ENCODE data around the gene RUVBL1.

Gene RUVBL1

GRCh38 chr3:128081846-128082245 lies 41.8 kb downstream of the RUVBL1 start:
- DNase-seq, result no peak

- DNase-seq, result no peak
Observed at GRCh38 chr3:128081226-128081625, 42.4 kb downstream of the RUVBL1 start.

- no peak for DNase-seq
Observed at GRCh38 chr3:128080323-128081080, 43.1 kb downstream of the RUVBL1 start.

- DNase-seq, result no peak
Observed at GRCh38 chr3:128079823-128080222, 43.8 kb downstream of the RUVBL1 start.

DNA sequence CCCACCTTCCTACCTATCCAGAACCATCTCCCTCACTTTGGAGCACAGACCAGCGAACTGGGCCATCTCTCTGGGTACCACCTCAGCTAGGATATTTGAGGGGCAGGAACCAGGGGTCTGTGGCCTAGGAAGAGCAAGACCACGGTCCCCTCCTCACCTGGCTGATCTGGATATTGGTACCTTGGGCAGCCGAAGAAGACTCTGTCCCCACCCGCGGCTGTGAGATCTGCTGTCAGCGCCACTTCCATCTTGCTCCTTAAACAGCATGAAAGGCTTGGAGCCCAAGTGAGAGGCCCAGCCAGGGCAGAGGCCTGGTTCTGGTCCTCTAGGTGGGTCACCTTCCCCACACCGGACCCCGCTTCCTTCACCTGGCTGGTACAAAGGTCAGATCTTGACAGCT lies 44.7 kb downstream of the RUVBL1 start:
- DNase-seq, result no peak

GRCh38 chr3:128078322-128078721 lies 45.3 kb downstream of the RUVBL1 start:
- no peak for DNase-seq

DNA sequence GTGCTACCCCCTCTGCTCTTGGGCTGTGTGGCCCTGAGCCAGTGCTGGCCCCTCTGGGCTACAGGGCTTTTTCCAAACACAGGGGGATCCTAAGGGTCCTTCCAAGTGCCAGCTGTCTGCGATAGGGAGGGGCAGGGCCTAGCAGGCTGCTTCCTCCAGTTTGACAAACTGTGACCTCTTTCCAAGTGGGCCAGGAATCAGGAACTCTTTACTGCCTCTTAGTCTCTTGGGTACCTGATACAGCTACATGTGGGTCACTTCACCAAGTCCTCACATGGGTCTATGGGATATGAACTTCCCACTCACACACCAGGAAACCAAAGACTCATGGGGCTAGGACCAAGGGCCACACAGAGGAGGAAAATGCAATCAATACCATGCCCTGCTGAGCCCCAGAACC lies 45.9 kb downstream of the RUVBL1 start:
- DNase-seq, result no peak

- DNase-seq, result no peak
Observed at GRCh38 chr3:128077202-128077624, 46.4 kb downstream of the RUVBL1 start.

GRCh38 chr3:128076483-128077201 lies 47.0 kb downstream of the RUVBL1 start:
- DNase-seq, result no peak

GRCh38 chr3:128075522-128076482 lies 47.8 kb downstream of the RUVBL1 start:
- peak; percentile 83 for DNase-seq

DNA sequence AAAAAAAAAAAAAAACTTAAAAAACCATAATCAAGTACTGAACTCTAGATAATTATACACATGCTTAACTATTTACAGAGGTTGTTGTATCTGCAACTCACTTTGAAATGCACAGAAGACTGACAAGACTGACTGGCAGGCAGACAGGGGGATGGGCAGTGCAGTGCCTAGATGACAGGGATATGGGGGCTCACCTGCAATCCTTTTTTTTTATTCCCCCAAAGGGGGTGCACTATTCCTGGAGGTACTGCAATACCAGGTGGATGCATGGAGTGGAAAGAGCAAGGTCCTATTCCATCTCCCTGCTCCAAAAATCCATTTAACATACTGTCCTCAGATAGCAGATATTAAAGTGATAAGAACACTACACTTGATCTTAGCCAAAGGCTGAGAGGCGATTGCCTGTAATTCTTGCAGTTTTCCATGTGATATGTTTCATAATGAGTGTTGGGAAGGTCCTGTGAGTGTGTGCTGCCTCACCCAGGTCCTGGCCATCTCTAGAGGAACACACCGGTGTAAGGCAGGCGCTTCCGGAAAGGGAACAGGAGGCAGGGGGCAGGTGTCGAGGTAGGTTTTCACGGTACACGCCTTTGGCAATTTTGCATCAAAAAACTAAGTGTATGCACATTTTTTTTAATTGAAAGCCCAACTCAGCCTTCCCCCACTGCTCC lies 48.6 kb downstream of the RUVBL1 start:
- DNase-seq, result no peak

DNA sequence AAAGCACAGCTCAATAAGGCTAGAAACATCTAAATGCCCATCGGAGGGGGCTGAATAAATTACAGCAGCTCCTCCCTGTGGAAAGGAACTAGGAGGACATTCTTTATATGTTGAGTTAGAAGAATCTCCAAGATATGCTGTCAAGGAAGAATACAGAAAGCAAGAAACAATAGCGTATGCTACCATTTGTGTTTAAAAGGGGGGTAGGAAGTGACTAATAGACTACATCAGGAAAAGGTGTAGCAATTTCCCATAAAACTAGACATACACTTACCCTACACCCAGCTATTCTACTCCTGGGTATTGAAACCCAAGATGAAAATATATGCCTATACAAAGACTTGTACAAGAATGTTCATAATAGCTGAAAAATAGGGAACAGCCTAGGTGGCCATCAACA lies 49.8 kb downstream of the RUVBL1 start:
- no peak for DNase-seq

- no peak for DNase-seq
Observed at GRCh38 chr3:128073185-128073725, 50.4 kb downstream of the RUVBL1 start.

- no peak for DNase-seq
Observed at GRCh38 chr3:128072454-128073184, 51.0 kb downstream of the RUVBL1 start.

DNA sequence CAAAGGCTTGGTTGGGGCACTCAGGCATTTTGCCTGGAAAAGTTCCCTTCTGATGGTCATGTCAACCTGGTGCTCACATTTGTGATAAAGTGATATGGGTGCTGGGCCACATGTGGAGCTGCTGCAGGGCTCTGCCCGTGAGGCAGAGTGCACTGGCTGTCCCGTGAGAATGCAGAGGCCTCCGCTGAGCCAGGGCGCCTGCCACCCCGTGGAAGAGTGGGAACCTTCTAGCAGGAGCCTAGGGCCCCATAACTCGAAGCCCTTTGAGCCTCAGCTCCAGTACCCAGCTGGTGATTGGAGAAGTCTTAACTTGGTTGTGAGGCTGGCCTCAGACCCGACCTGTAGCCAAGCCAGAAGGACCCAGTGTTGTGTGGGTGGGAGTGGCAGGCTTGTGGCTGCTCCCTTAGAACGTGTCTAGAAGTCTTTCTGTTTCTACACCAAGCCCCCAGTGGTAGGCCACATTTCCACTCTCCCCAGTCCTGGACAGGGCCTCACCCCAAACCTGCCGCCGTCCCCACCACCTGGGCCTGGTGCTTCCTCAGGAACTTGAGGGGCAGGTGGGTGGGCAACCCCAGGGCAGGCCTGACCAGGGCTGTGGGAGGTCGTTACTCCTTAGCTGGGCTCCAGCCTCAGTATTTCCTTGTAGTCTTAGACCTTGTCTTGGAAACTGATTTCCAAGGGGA lies 51.7 kb downstream of the RUVBL1 start:
- no peak for DNase-seq

DNA sequence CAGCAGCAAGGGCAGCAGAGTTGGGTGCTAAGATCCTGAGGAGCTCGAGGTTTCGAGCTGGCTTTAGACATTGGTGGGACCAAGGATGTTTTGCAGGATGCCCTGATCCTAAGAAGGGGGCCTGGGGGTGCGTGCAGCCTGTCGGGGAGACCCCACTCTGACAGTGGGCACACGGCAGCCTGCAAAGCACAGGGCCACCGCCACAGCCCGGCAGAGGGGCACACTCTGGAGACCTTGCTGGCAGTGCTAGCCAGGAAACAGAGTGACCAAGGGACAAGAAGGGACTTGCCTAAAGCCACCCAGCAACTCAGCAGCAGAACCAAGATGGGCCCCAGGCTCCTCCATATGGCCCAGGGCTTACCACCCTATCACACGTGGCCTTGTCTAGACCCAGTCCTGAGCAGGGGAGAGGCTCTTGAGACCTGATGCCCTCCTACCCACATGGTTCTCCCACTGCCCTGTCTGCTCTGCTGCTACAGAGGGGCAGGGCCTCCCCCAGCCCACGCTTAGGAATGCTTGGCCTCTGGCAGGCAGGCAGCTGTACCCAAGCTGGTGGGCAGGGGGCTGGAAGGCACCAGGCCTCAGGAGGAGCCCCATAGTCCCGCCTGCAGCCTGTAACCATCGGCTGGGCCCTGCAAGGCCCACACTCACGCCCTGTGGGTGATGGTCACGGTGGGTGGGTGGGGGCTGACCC lies 52.6 kb downstream of the RUVBL1 start:
- DNase-seq, result no peak

DNA sequence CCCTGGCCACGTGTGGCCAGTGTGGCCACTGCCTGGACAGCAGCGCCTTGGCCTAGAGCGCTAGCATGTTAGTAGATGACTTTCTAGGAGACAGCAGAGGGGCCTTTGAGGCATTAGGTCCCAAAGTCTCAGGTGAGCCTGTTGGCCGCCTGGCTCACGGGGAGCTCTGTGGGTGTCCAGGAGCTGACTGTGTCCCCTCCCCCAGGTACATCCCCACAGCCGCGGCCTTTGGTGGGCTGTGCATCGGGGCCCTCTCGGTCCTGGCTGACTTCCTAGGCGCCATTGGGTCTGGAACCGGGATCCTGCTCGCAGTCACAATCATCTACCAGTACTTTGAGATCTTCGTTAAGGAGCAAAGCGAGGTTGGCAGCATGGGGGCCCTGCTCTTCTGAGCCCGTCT lies 54.3 kb downstream of the RUVBL1 start:
- DNase-seq, result no peak

DNA sequence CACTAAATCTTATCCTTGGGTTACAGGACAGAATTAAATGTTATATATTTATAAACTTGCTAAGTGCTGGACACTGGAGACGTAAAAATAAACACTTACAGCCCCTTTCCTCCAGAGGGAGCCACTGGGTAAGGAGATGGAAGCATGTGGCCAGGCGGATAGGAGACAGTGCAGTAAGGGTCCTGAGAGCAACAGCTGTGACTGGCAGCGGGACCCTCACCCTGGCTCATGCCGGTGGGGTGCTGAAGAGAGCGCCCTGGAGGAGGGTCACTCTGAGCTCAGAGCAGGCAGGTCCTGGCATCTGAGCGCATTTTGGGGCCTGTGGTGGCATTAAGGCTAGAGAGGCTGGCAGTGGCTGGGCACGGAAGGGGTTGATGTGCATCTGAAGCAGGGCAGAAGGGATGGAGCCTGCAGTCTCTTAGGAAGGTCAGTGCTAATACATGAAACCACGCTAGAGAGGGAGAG lies 55.4 kb downstream of the RUVBL1 start:
- DNase-seq, result peak; percentile 48

GRCh38 chr3:128067489-128067888 lies 56.1 kb downstream of the RUVBL1 start:
- no peak for DNase-seq

- no peak for DNase-seq
Observed at GRCh38 chr3:128066676-128067075, 56.9 kb downstream of the RUVBL1 start.
